ENCODE data around the gene PSMD13. TPM values are rescaled to one million over a fixed set of nuclear protein-coding genes. Genes with fewer than 3 reads are reported as not detected.

The PSMD13 gene
- total and polyA plus RNA-seq, 2 donors from 2014 or later, result 87.7 to 115 TPM

- no peaks in the 10 kb centered on the region for H3K27me3 ChIP-seq (ENCODE audit: control insufficient read depth, insufficient read depth, low read length)
- H3K4me1 ChIP-seq (ENCODE audit: control insufficient read depth in 2 of 3, insufficient read depth in 2 of 3, low read depth in 1 of 3, low read length in 3 of 3), result peaks cover 0 to 2% (median 0%) of the 10 kb centered on the region in 3 donors
- FAIRE-seq (no peak), DNase-seq (peak in 1 of 5 donors; percentile 39)
- no peaks in the 10 kb centered on the region for H3K36me3 ChIP-seq (ENCODE audit: control insufficient read depth in 2 of 3, insufficient read depth in 3 of 3, low read length in 3 of 3)
- H3K9ac ChIP-seq (ENCODE audit: low read length in 3 of 3), result no peak overlapping the region
- H3K4me3 ChIP-seq (ENCODE audit: low read length in 3 of 3), result peak overlapping the region in 2 of 3 donors; percentile 17 to 28
- peak overlapping the region in 1 of 2 donors; percentile 56 for H3K27ac ChIP-seq (ENCODE audit: low read depth in 2 of 2, low read length in 2 of 2)
- H3K9me3 ChIP-seq (ENCODE audit: control insufficient read depth in 2 of 3, insufficient read depth in 1 of 3, low read length in 3 of 3), result no peaks in the 10 kb centered on the region
- intact Hi-C loops (cut with DNase I), result no loop called here
- no peak for TF ChIP-seq CTCF (IDR thresholded peaks at IDR 0.05; ENCODE audit: borderline replicate concordance, extremely low read depth, insufficient read depth)
Measured at GRCh38 chr11:269146-269890, 32.5 kb downstream of the PSMD13 start.

DNA sequence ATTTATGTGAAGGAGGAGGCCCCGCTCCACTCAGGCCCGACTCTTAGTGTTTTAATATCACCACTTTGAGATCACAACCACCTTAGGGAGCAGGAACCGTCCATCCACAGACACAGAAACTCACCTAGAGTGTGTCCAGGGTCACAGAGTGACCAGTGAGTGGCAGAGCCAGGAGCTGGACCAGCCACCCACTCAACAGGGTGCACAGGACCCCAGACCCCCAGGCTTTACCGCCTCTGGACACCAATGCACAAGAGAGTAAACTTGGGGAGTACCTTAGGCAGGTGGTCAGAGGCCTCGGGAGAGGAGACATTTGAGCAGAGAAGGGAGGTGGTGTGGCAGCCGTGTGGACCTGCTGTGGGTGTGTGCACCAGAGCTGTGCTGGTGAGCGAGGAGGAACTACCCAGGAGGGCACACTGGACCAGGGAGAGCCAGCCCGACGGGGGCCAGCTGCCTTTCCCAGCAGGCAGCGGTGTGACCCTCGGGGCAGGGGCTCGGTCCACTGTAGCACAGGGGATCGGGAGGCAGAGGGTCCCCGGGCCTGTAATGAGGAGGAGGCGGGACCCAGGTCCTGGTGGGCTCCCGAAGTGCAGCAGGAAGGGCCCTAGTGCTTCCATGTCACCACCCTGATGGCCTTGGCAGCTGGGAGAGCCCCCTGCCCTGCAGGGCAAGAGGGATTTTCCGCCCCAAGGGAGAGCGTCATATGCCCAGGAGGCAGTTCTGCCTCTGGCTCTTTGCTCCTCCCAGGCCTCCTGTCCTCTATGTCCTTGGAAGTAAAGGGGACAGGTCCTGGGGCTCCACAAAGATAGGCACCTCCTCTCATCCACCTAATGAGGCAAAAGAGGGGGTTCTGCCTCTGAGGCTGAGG lies 33.9 kb downstream of the PSMD13 start:
- FAIRE-seq, result no peak
- intact Hi-C loops (cut with DNase I), result no loop called here
- no peak overlapping the region for H3K27ac ChIP-seq (ENCODE audit: low read depth in 2 of 2, low read length in 2 of 2)

DNA sequence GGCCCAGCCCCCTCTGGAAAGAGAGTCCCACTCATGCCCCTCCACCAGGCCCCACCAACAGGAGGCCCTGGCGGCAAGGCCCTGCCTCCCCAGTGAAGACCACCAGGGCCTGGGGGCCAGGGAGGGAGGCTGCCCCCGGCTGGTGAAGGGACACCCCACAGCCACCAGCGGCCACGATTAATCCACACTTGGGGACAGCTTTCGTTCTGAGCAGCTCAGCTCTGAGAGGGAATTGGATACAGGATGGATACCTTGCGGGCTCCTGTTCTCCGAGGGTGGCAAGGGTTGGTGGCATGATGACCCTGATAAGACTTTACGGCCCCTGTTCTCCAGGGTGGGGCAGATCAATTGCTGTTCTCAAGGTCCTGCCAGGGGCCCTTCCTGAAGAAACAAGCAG lies 34.5 kb downstream of the PSMD13 start:
- Histone ChIP-seq H3K4me1 (ENCODE audit: control insufficient read depth in 2 of 3, insufficient read depth in 2 of 3, low read depth in 1 of 3, low read length in 3 of 3) (peaks cover 0 to 2% (median 0%) of the 10 kb centered on the region in 3 donors), H3K36me3 (ENCODE audit: control insufficient read depth in 2 of 3, insufficient read depth in 3 of 3, low read length in 3 of 3) (no peaks in the 10 kb centered on the region), H3K9me3 (ENCODE audit: control insufficient read depth in 2 of 3, insufficient read depth in 1 of 3, low read length in 3 of 3) (no peaks in the 10 kb centered on the region), H3K27me3 (ENCODE audit: control insufficient read depth, insufficient read depth, low read length) (no peaks in the 10 kb centered on the region), H3K4me3 (ENCODE audit: low read length in 3 of 3) (no peak overlapping the region), H3K27ac (ENCODE audit: low read depth in 2 of 2, low read length in 2 of 2) (no peak overlapping the region), H3K9ac (ENCODE audit: low read length in 3 of 3) (no peak overlapping the region)
- DNase-seq (peak in 1 of 5 donors; percentile 69), FAIRE-seq (no peak)
- intact Hi-C loops (cut with DNase I), result no loop called here
- TF ChIP-seq CTCF (IDR thresholded peaks at IDR 0.05; ENCODE audit: borderline replicate concordance, extremely low read depth, insufficient read depth), result no peak

More for the DNA sequence above, 33.9 kb downstream of the PSMD13 start:
- Histone ChIP-seq H3K4me1 (ENCODE audit: control insufficient read depth in 2 of 3, insufficient read depth in 2 of 3, low read depth in 1 of 3, low read length in 3 of 3) (peaks cover 0 to 2% (median 0%) of the 10 kb centered on the region in 3 donors), H3K9ac (ENCODE audit: low read length in 3 of 3) (no peak overlapping the region), H3K4me3 (ENCODE audit: low read length in 3 of 3) (no peak overlapping the region), H3K27me3 (ENCODE audit: control insufficient read depth, insufficient read depth, low read length) (no peaks in the 10 kb centered on the region), H3K36me3 (ENCODE audit: control insufficient read depth in 2 of 3, insufficient read depth in 3 of 3, low read length in 3 of 3) (no peaks in the 10 kb centered on the region), H3K9me3 (ENCODE audit: control insufficient read depth in 2 of 3, insufficient read depth in 1 of 3, low read length in 3 of 3) (no peaks in the 10 kb centered on the region)
- peak in 1 of 5 donors; percentile 79 for DNase-seq
- no peak for TF ChIP-seq CTCF (IDR thresholded peaks at IDR 0.05; ENCODE audit: borderline replicate concordance, extremely low read depth, insufficient read depth)
